Activated naive CD8-positive, alpha-beta T cell treated with anti-CD3 and anti-CD28 coated beads, Interleukin-2, amount 10 ng/mL, durations not matched to agents 7 days and 5 days (primary cell): ENCODE results near the gene TMEM176A. TPM values are rescaled to one million over a fixed set of nuclear protein-coding genes. Genes with fewer than 3 reads are reported as not detected.
"Not testable (repeated sequence)": the region's sequence is repeated elsewhere in the genome, so short reads cannot be mapped to it uniquely, and the experiment has no call there.

ENCODE experiments used
- ATAC-seq: fragments of 150-1000 bp; cut with Tn5 transposase; one replicate; pipeline ENCODE4 v1.10.0; 2021; ENCODE audit warnings: low read depth, moderate library complexity
- POLR2A ChIA-PET: fragments of 350-600 bp; sonication (Branson Sonifier 250); formaldehyde crosslinking; loops from one replicate; lab custom pipeline; 2021; ENCODE audit warnings: antibody characterized with exemption; lab: Charles Lee
- DNase-seq: peaks from one replicate; pipeline ENCODE4 v3.0.0; 2021
- H3K27ac Mint-ChIP-seq: one replicate; pipeline ENCODE4 v1.8.0; 2022; ENCODE audit warnings: mild to moderate bottlenecking, mixed read lengths
- H3K27me3 Mint-ChIP-seq: one replicate; pipeline ENCODE4 v1.8.0; 2022; ENCODE audit warnings: mild to moderate bottlenecking, moderate library complexity, mixed read lengths
- H3K36me3 Mint-ChIP-seq: one replicate; pipeline ENCODE4 v1.8.0; 2021; ENCODE audit warnings: mild to moderate bottlenecking, mixed read lengths
- H3K4me1 Mint-ChIP-seq: one replicate; pipeline ENCODE4 v1.8.0; 2021; ENCODE audit warnings: mixed read lengths
- H3K4me3 Mint-ChIP-seq: one replicate; pipeline ENCODE4 v1.8.0; 2022; ENCODE audit warnings: mild to moderate bottlenecking, moderate library complexity, mixed read lengths
- H3K9me3 Mint-ChIP-seq: one replicate; pipeline ENCODE4 v1.8.0; 2021; ENCODE audit warnings: mixed read lengths
- total RNA-seq, 2 experiments: library from RNA; stranded (reverse); gene quantifications; one replicate each; pipeline ENCODE4 v1.2.3, GENCODE V29; 2021

The TMEM176A gene
- total RNA-seq, 2 experiments from 2014 or later: 0.54 TPM; not detected in 1

- no peaks in the 10 kb centered on the region for H3K4me1 Mint-ChIP-seq
- ATAC-seq (no peak), DNase-seq (no peak)
- no peak overlapping the region for H3K27ac Mint-ChIP-seq
- H3K36me3 Mint-ChIP-seq: no peaks in the 10 kb centered on the region
- POLR2A ChIA-PET: no interaction called here
- H3K9me3 Mint-ChIP-seq: no peaks in the 10 kb centered on the region
- H3K4me3 Mint-ChIP-seq: no peak overlapping the region
- H3K27me3 Mint-ChIP-seq: peaks cover 26% of the 10 kb centered on the region
Observed at GRCh38 chr7:150793569-150794238, 6.9 kb upstream of the TMEM176A start.

- POLR2A ChIA-PET: no interaction called here
- Mint-ChIP-seq H3K4me1 (peaks cover 3% of the 10 kb centered on the region), H3K27ac (no peak overlapping the region), H3K36me3 (no peaks in the 10 kb centered on the region), H3K9me3 (no peaks in the 10 kb centered on the region), H3K27me3 (peaks cover 54% of the 10 kb centered on the region), H3K4me3 (no peak overlapping the region)
- ATAC-seq (no peak), DNase-seq (no peak)
Observed at GRCh38 chr7:150797661-150798060, 2.9 kb upstream of the TMEM176A start.

- POLR2A ChIA-PET: no interaction called here
- no peak overlapping the region for H3K27ac Mint-ChIP-seq
Observed at GRCh38 chr7:150799156-150799555, 1.4 kb upstream of the TMEM176A start.

GRCh38 chr7:150799741-150800580 is 608 bp upstream of the TMEM176A start, which contains the start of gene TMEM176B:
Gene TMEM176B (minus strand): TSS chr7:150800364. CDS start chr7:150796569, 3,795 bp downstream.
- Mint-ChIP-seq H3K36me3 (no peaks in the 10 kb centered on the region), H3K9me3 (no peaks in the 10 kb centered on the region), H3K27me3 (peaks cover 62% of the 10 kb centered on the region), H3K4me1 (peaks cover 3% of the 10 kb centered on the region), H3K4me3 (peak within 1 kb of the TSS; percentile 31), H3K27ac (no peak within 1 kb of the TSS)
- POLR2A ChIA-PET: interaction anchor here (0.5 kb wide), 1 partner anchor 30 kb away, joined by 3 read pairs; no protein-coding TSS in a partner anchor
- no peak for DNase-seq
- no peak for ATAC-seq

More at GRCh38 chr7:150799156-150799555, 1.4 kb upstream of the TMEM176A start:
- H3K36me3 Mint-ChIP-seq: no peaks in the 10 kb centered on the region
- DNase-seq: no peak
- peaks cover 3% of the 10 kb centered on the region for H3K4me1 Mint-ChIP-seq
- no peak for ATAC-seq
- H3K4me3 Mint-ChIP-seq: no peak overlapping the region
- no peaks in the 10 kb centered on the region for H3K9me3 Mint-ChIP-seq
- peaks cover 62% of the 10 kb centered on the region for H3K27me3 Mint-ChIP-seq

- ATAC-seq: no peak
- Mint-ChIP-seq H3K4me1 (peaks cover 3% of the 10 kb centered on the region), H3K9me3 (no peaks in the 10 kb centered on the region), H3K4me3 (peak overlapping the region; percentile 31), H3K27me3 (peaks cover 62% of the 10 kb centered on the region), H3K27ac (no peak overlapping the region), H3K36me3 (no peaks in the 10 kb centered on the region)
- no peak for DNase-seq
- POLR2A ChIA-PET: no interaction called here
Observed at GRCh38 chr7:150801242-150801945, 825 bp downstream of the TMEM176A start.

GRCh38 chr7:150801946-150802771 is 1.6 kb downstream of the TMEM176A start:
- POLR2A ChIA-PET: no interaction called here
- ATAC-seq: no peak
- Mint-ChIP-seq H3K27ac (peak overlapping the region; percentile 33), H3K4me1 (peaks cover 3% of the 10 kb centered on the region), H3K27me3 (peaks cover 59% of the 10 kb centered on the region), H3K4me3 (no peak overlapping the region), H3K9me3 (no peaks in the 10 kb centered on the region), H3K36me3 (no peaks in the 10 kb centered on the region)
- no peak for DNase-seq

- Mint-ChIP-seq H3K27ac (no peak overlapping the region), H3K4me1 (peaks cover 3% of the 10 kb centered on the region), H3K27me3 (peaks cover 51% of the 10 kb centered on the region), H3K9me3 (no peaks in the 10 kb centered on the region), H3K36me3 (no peaks in the 10 kb centered on the region), H3K4me3 (no peak overlapping the region)
- POLR2A ChIA-PET: no interaction called here
- ATAC-seq (no peak), DNase-seq (no peak)
Observed at GRCh38 chr7:150803161-150803860, 2.7 kb downstream of the TMEM176A start.

- POLR2A ChIA-PET: no interaction called here
- DNase-seq (no peak), ATAC-seq (no peak)
- Mint-ChIP-seq H3K9me3 (no peaks in the 10 kb centered on the region), H3K4me1 (no peaks in the 10 kb centered on the region), H3K4me3 (no peak overlapping the region), H3K27me3 (peaks cover 39% of the 10 kb centered on the region), H3K36me3 (no peaks in the 10 kb centered on the region), H3K27ac (no peak overlapping the region)
Observed at GRCh38 chr7:150804802-150805201, 4.2 kb downstream of the TMEM176A start.

- POLR2A ChIA-PET: no interaction called here
- peaks cover 42% of the 10 kb centered on the region for H3K27me3 Mint-ChIP-seq
- ATAC-seq (no peak), DNase-seq (no peak)
- no peak overlapping the region for H3K27ac Mint-ChIP-seq
- H3K4me3 Mint-ChIP-seq: no peak overlapping the region
- no peaks in the 10 kb centered on the region for H3K4me1 Mint-ChIP-seq
- H3K36me3 Mint-ChIP-seq: no peaks in the 10 kb centered on the region
- no peaks in the 10 kb centered on the region for H3K9me3 Mint-ChIP-seq
Observed at GRCh38 chr7:150805864-150806263, 5.3 kb downstream of the TMEM176A start.

GRCh38 chr7:150806454-150806853 is 5.9 kb downstream of the TMEM176A start:
- POLR2A ChIA-PET: no interaction called here
- H3K36me3 Mint-ChIP-seq: no peaks in the 10 kb centered on the region
- DNase-seq: no peak
- H3K27me3 Mint-ChIP-seq: peaks cover 38% of the 10 kb centered on the region
- H3K4me3 Mint-ChIP-seq: no peak overlapping the region
- ATAC-seq: no peak
- H3K4me1 Mint-ChIP-seq: no peaks in the 10 kb centered on the region
- H3K27ac Mint-ChIP-seq: no peak overlapping the region
- H3K9me3 Mint-ChIP-seq: no peaks in the 10 kb centered on the region

GRCh38 chr7:150806863-150807262 is 6.3 kb downstream of the TMEM176A start:
- DNase-seq (no peak), ATAC-seq (no peak)
- Mint-ChIP-seq H3K27me3 (peaks cover 39% of the 10 kb centered on the region), H3K9me3 (no peaks in the 10 kb centered on the region), H3K4me1 (no peaks in the 10 kb centered on the region), H3K27ac (no peak overlapping the region), H3K36me3 (no peaks in the 10 kb centered on the region), H3K4me3 (no peak overlapping the region)
- POLR2A ChIA-PET: no interaction called here

GRCh38 chr7:150807616-150808438 is 7.3 kb downstream of the TMEM176A start:
- DNase-seq, H3K36me3 Mint-ChIP-seq, ATAC-seq, POLR2A ChIA-PET, H3K9me3 Mint-ChIP-seq, H3K27ac Mint-ChIP-seq, H3K4me1 Mint-ChIP-seq, H3K4me3 Mint-ChIP-seq: not testable (repeated sequence)
- peaks cover 36% of the 10 kb centered on the region for H3K27me3 Mint-ChIP-seq
